Ovary (tissue), 9 donors: ENCODE results near the gene CLSTN1. TPM values are rescaled to one million over a fixed set of nuclear protein-coding genes. Genes with fewer than 3 reads are reported as not detected.

Experiments
- DNase-seq, 5 donors: peaks; one replicate each; pipeline ENCODE4 v3.0.0-alpha.2; 2019 to 2020
- H3K27ac ChIP-seq, 2 donors: fragments of 200-600 bp; one replicate each; pipeline versions ENCODE4 v1.5.1 to v1.8.0; 2019 to 2022
- H3K27me3 ChIP-seq: fragments of 200-600 bp; one replicate; pipeline ENCODE4 v1.8.0; 2022
- H3K36me3 ChIP-seq: fragments of 200-600 bp; sonication (generic); one replicate; pipeline ENCODE4 v1.5.1; 2019
- H3K4me1 ChIP-seq: one replicate; pipeline ENCODE4 v1.8.1; 2013; ENCODE audit warnings: mild to moderate bottlenecking, moderate library complexity; ENCODE audit not compliant: insufficient read depth
- H3K4me3 ChIP-seq: fragments of 200-600 bp; sonication (generic); one replicate; pipeline ENCODE4 v1.5.1; 2017
- H3K9me3 ChIP-seq, 2 donors: fragments of 200-600 bp in 1 of 2; sonication (generic) in 1 of 2; one replicate each; pipeline versions ENCODE4 v1.5.1 to v1.8.1; 2013 to 2019; ENCODE audit warnings: mild to moderate bottlenecking in 1 of 2, moderate library complexity in 1 of 2
- EP300 ChIP-seq: sonication (generic); formaldehyde crosslinking; IDR thresholded peaks from one replicate; pipeline ENCODE4 v1.6.1; 2017; ENCODE audit warnings: antibody characterized with exemption
- POLR2A ChIP-seq: fragments of 450-650 bp; IDR thresholded peaks from one replicate; pipeline ENCODE4 v1.6.1; 2017; ENCODE audit warnings: antibody characterized with exemption, mild to moderate bottlenecking, moderate library complexity
- WGBS, 3 donors: extraction: QIAGEN DNeasy Blood & Tissue Kit in 1 of 3; methylation state at CpG; one replicate each; pipeline versions ENCODE4 v1.1.5 to v1.1.7; 2013 to 2017; 5-methylcytosine and 5-hydroxymethylcytosine counted together
- intact Hi-C, 4 donors: fragments of 100-400 bp; cut with DNase I; formaldehyde crosslinking; loops; one replicate each; pipeline versions ENCODE4 v1.11.0 to v1.15.1; 2022 to 2023
- polyA plus RNA-seq, 2 donors: library from polyadenylated mRNA; stranded (reverse); fragments of 200-250 nt in 1 of 2; fragments of 350-450 nt in 1 of 2; fragmentation: Illumina TruSeq in 1 of 2; extraction: RNeasy Lipid Tissue Mini Kit (QIAGEN cat#74804) in 1 of 2; gene quantifications; one replicate each; pipeline ENCODE4 v1.2.3, GENCODE V29; 2013 to 2014
- total RNA-seq, 7 donors: library from RNA; depleted of rRNA in 2 of 7; stranded (reverse); fragments of >200 nt in 2 of 7; fragmentation: NEBNext Ultra II Directional in 3 of 7; extraction: Animal tissue kit (Norgen Biotek cat#: 25700) in 3 of 7; gene quantifications; one replicate each; pipeline versions ENCODE4 v1.1.0 to v1.2.4, GENCODE V29; 2016 to 2023
- TF ChIP-seq, protein P1 (sequence below), 3 donors: fragments of 450-650 bp in 2 of 3; fragments of 200-600 bp in 1 of 3; IDR thresholded peaks; one replicate each; pipeline versions ENCODE4 v1.5.1 to v1.8.0; 2016 to 2022; ENCODE audit warnings: antibody characterized with exemption in 3 of 3, mild to moderate bottlenecking in 1 of 3
- donor health status: DM: no; HTN: no; CAD: no; lungs with moderate emphysema.
- donor health status: DM: no; HTN: no; CAD: no.
- donor health status: Bipolar disorder and iron deficiency.
- donor health status: DM: yes; HTN: yes; CAD: no.
- donor health status: DM: no; HTN: no; CAD: no.
- donor health status: DM: yes; HTN: yes; CAD: no.

The CLSTN1 gene
- total and polyA plus RNA-seq, 9 donors: 70.5 to 145 (median 114) TPM

DNA sequence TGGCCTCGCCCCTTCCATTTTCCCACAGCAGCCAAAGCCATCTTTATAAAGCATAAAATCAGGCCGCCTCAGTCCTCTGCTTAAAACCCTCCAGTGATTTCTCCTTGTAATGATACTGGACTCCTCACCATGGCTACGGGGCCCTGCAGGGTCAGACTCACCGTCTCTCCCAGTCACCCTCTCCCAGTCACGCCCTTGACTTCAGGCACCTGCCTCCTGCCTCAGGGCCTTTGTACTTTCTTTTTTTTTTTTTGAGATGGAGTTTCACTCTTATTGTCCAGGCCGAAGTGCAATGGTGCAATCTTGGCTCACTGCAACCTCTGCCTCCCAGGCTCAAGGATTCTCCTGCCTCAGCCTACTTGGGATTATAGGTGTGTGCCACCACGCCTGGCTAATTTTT lies 124.4 kb downstream of the CLSTN1 start:
- DNase-seq: no peak
- TF ChIP-seq POLR2A (no peak), EP300 (no peak)
- TF ChIP-seq, protein P1, sequence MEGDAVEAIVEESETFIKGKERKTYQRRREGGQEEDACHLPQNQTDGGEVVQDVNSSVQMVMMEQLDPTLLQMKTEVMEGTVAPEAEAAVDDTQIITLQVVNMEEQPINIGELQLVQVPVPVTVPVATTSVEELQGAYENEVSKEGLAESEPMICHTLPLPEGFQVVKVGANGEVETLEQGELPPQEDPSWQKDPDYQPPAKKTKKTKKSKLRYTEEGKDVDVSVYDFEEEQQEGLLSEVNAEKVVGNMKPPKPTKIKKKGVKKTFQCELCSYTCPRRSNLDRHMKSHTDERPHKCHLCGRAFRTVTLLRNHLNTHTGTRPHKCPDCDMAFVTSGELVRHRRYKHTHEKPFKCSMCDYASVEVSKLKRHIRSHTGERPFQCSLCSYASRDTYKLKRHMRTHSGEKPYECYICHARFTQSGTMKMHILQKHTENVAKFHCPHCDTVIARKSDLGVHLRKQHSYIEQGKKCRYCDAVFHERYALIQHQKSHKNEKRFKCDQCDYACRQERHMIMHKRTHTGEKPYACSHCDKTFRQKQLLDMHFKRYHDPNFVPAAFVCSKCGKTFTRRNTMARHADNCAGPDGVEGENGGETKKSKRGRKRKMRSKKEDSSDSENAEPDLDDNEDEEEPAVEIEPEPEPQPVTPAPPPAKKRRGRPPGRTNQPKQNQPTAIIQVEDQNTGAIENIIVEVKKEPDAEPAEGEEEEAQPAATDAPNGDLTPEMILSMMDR (IDR thresholded peaks at IDR 0.05): no peak
- WGBS, 3 donors: 89 to 90% (median 90%) methylated on average over 7 of the region's 7 CpGs
- H3K9me3 ChIP-seq: no peaks in the 10 kb centered on the region
- no peaks in the 10 kb centered on the region for H3K4me1 ChIP-seq
- H3K36me3 ChIP-seq: no peaks in the 10 kb centered on the region
- no peak overlapping the region for H3K27ac ChIP-seq
- H3K27me3 ChIP-seq: no peaks in the 10 kb centered on the region
- no peak overlapping the region for H3K4me3 ChIP-seq
- intact Hi-C loops: no loop called here

DNA sequence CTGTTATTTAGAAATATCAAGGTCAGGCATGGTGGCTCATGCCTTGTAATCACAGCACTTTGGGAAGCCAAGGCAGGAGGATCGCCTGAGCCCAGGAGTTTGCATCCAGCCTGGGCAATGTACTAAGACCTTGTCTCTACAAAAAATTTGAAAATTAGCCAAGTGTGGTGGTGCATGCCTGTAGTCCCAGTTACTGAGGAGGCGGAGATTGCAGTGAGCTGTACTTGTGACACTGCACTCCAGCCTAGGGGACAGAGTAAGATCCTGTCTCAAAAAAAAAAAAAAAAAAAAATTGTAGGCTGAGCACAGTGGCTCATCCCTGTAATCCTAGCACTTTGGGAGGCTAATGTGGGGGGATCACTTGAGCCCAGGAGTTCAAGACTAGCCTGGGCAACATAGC lies 127.0 kb downstream of the CLSTN1 start:
- DNase-seq: no peak
- no peaks in the 10 kb centered on the region for H3K27me3 ChIP-seq
- no peaks in the 10 kb centered on the region for H3K36me3 ChIP-seq
- no peak overlapping the region for H3K4me3 ChIP-seq
- no peaks in the 10 kb centered on the region for H3K4me1 ChIP-seq
- intact Hi-C loops: no loop called here
- no peak overlapping the region for H3K27ac ChIP-seq
- WGBS, 3 donors: 89 to 97% (median 97%) methylated on average over 2 of the region's 2 CpGs
- no peaks in the 10 kb centered on the region for H3K9me3 ChIP-seq
- TF ChIP-seq, protein P1 (IDR thresholded peaks at IDR 0.05): no peak
- no peak for TF ChIP-seq POLR2A

DNA sequence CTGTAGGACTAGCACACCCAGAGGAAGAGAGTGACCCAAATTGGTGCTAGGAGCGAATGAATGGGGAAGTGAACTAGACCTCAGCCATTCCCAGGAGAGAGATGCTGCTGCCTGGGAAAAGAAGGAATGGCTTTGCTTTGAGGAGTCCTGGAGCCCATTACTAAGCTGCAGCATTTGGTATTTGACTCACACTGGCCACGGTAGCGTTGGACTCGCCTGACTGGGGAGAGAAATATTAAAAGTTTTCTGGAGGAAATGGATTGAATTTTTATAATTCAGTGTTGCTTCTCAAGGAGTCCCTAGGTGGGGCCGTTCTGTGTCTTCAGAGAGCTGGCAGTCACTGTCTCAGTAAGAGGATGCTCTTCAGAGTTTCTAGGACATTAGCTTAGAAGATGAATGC lies 132.1 kb downstream of the CLSTN1 start:
- H3K36me3 ChIP-seq: no peaks in the 10 kb centered on the region
- WGBS, 3 donors: 80 to 83% (median 83%) methylated on average over 5 of the region's 5 CpGs

DNA sequence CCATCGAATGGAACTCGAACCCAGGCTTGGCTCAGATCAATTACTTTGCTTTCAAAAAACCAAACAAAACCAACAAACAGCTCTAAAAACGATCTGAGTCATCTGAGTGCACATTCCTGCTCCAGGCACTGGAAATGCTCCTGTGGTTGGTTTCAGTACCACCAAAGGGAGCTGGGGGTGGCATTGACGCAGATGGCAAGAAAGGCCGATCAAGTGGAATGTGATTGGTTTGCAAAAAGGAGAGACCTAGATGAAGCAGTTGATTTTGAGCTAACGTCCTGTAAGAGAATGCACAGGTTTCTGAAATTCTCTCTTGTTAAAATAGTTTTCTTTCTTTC lies 132.7 kb downstream of the CLSTN1 start:
- H3K9me3 ChIP-seq: no peaks in the 10 kb centered on the region
- H3K4me3 ChIP-seq: no peak overlapping the region
- no peaks in the 10 kb centered on the region for H3K27me3 ChIP-seq
- WGBS, 3 donors: 76 to 82% (median 82%) methylated on average over 6 of the region's 6 CpGs
- no peak for DNase-seq
- peaks cover 4% of the 10 kb centered on the region for H3K4me1 ChIP-seq
- no peak overlapping the region for H3K27ac ChIP-seq
- TF ChIP-seq POLR2A (no peak), EP300 (no peak)
- TF ChIP-seq, protein P1 (IDR thresholded peaks at IDR 0.05): no peak
- intact Hi-C loops: no loop called here
- H3K36me3 ChIP-seq: no peaks in the 10 kb centered on the region

More for the DNA sequence above, 132.1 kb downstream of the CLSTN1 start:
- no peaks in the 10 kb centered on the region for H3K9me3 ChIP-seq
- H3K27me3 ChIP-seq: no peaks in the 10 kb centered on the region
- H3K27ac ChIP-seq: no peak overlapping the region
- TF ChIP-seq POLR2A (no peak), EP300 (no peak)
- TF ChIP-seq, protein P1 (IDR thresholded peaks at IDR 0.05): no peak
- intact Hi-C loops: no loop called here
- no peak overlapping the region for H3K4me3 ChIP-seq
- peaks cover 4% of the 10 kb centered on the region for H3K4me1 ChIP-seq
- DNase-seq: no peak
